Endothelial cell of umbilical vein (primary cell): ENCODE measurements around the gene ARHGAP42. TPM values are rescaled to one million over a fixed set of nuclear protein-coding genes. Genes with fewer than 3 reads are reported as not detected.

Experiments
- BruUV-seq: library from RNA; stranded (reverse); fragments of 400-500 nt; replicated peaks from 2 replicates; lab custom pipeline; 2021; lab: Mats Ljungman, UMichigan
- CTCF ChIA-PET: fragments of 300-600, 350-600 bp; sonication (Branson Sonifier 250); formaldehyde crosslinking; loops from one replicate; lab custom pipeline; 2021; ENCODE audit warnings: antibody characterized with exemption, inconsistent platforms; lab: Charles Lee
- POLR2A ChIA-PET: fragments of 300-600, 350-600 bp; sonication (Branson Sonifier 250); formaldehyde crosslinking; loops from one replicate; lab custom pipeline; 2021; ENCODE audit warnings: antibody characterized with exemption, inconsistent platforms; lab: Charles Lee
- DNase-seq: peaks from one replicate; pipeline ENCODE4 v3.0.0-alpha.2; 2011; ENCODE audit warnings: low read depth, low spot score
- FAIRE-seq: peaks from 2 replicates; lab custom pipeline; 2011; peaks lifted over from hg19 to GRCh38; lab: Jason Lieb, UNC
- H2AFZ ChIP-seq: 2 replicates; pipeline ENCODE4 v1.6.0; 2012; ENCODE audit warnings: low read depth, low read length, control low read depth, inconsistent platforms
- H3K27ac ChIP-seq: 2 replicates; pipeline ENCODE4 v1.5.1; 2011; ENCODE audit warnings: low read depth, mild to moderate bottlenecking, control low read depth, low read length, moderate library complexity; ENCODE audit not compliant: insufficient read depth
- H3K27me3 ChIP-seq, 2 experiments: 2 replicates each; pipeline versions ENCODE4 v1.6.0 to v1.6.1; 2011; ENCODE audit warnings: low read length in 2 of 2, mixed read lengths in 1 of 2; ENCODE audit not compliant: control insufficient read depth in 2 of 2, insufficient read depth in 2 of 2
- H3K36me3 ChIP-seq, 2 experiments: 2 replicates in 1 of 2; 3 replicates in 1 of 2; pipeline ENCODE4 v1.5.1; 2011; ENCODE audit warnings: low read length in 2 of 2, mild to moderate bottlenecking in 1 of 2, moderate library complexity in 1 of 2; ENCODE audit not compliant: control insufficient read depth in 2 of 2, insufficient read depth in 2 of 2; ENCODE audit errors: extremely low read depth in 1 of 2
- H3K4me1 ChIP-seq: 3 replicates; pipeline ENCODE4 v1.5.1; 2011; ENCODE audit warnings: mild to moderate bottlenecking, low read length; ENCODE audit not compliant: control insufficient read depth, insufficient read depth; ENCODE audit errors: extremely low read depth
- H3K4me2 ChIP-seq: 2 replicates; pipeline ENCODE4 v1.6.1; 2011; ENCODE audit warnings: low read length, control low read depth, mixed read lengths; ENCODE audit not compliant: insufficient read depth
- H3K4me3 ChIP-seq, 3 experiments: fragments of 200-600 bp in 1 of 3; sonication (generic), shearing (Covaris generic) in 1 of 3; replicated peaks in 1 of 3; 2 replicates each; pipeline ENCODE4 v1.5.1; 2011 to 2016; ENCODE audit warnings: control low read depth in 3 of 3, low read length in 3 of 3, mild to moderate bottlenecking in 2 of 3, inconsistent platforms in 1 of 3, low read depth in 1 of 3, moderate library complexity in 1 of 3; ENCODE audit not compliant: insufficient read depth in 1 of 3
- H3K79me2 ChIP-seq: 2 replicates; pipeline ENCODE4 v1.6.0; 2012; ENCODE audit warnings: low read length, inconsistent platforms; ENCODE audit not compliant: control insufficient read depth, insufficient read depth
- H3K9ac ChIP-seq: replicated peaks from 2 replicates; pipeline ENCODE3; 2011; ENCODE audit warnings: low read length, control low read depth; ENCODE audit not compliant: insufficient read depth; ENCODE audit errors: extremely low read depth
- H3K9me1 ChIP-seq: replicated peaks from 3 replicates; pipeline ENCODE4 v1.6.0; 2011; ENCODE audit warnings: mild to moderate bottlenecking, low read length; ENCODE audit not compliant: control insufficient read depth, insufficient read depth; ENCODE audit errors: extremely low read depth
- H3K9me3 ChIP-seq: replicated peaks from 2 replicates; pipeline ENCODE4 v1.5.1; 2012; ENCODE audit warnings: low read length, inconsistent platforms; ENCODE audit not compliant: control insufficient read depth, insufficient read depth
- H4K20me1 ChIP-seq: replicated peaks from 2 replicates; pipeline ENCODE3; 2011; ENCODE audit warnings: mild to moderate bottlenecking, low read length; ENCODE audit not compliant: control insufficient read depth, insufficient read depth; ENCODE audit errors: extremely low read depth
- CTCF ChIP-seq, 2 donors: IDR thresholded peaks; 1 replicate in 1 of 2; 2 replicates in 1 of 2; pipeline ENCODE4 v1.5.1; 2011; ENCODE audit warnings: low read length in 2 of 2, mild to moderate bottlenecking in 2 of 2, moderate library complexity in 2 of 2, control low read depth in 1 of 2, inconsistent platforms in 1 of 2, low read depth in 1 of 2; ENCODE audit not compliant: insufficient read depth in 1 of 2; ENCODE audit errors: extremely low read depth in 1 of 2
- EZH2 ChIP-seq: IDR thresholded peaks from 2 replicates; pipeline ENCODE4 v1.6.1; 2012; ENCODE audit warnings: borderline replicate concordance, low read depth, mild to moderate bottlenecking, moderate library complexity, low read length, inconsistent platforms; ENCODE audit not compliant: severe bottlenecking
- FOS ChIP-seq: IDR thresholded peaks from 2 replicates; pipeline ENCODE4 v1.6.1; 2011; ENCODE audit warnings: mild to moderate bottlenecking, low read length, moderate library complexity, borderline replicate concordance; ENCODE audit not compliant: insufficient read depth
- GATA2 ChIP-seq: IDR thresholded peaks from 2 replicates; pipeline ENCODE4 v1.7.0; 2011; ENCODE audit warnings: low read depth, mild to moderate bottlenecking, moderate library complexity, mixed read lengths, low read length; ENCODE audit not compliant: insufficient read length, insufficient read depth
- JUN ChIP-seq: IDR thresholded peaks from 2 replicates; pipeline ENCODE4 v1.6.1; 2011; ENCODE audit warnings: borderline replicate concordance, low read depth; ENCODE audit not compliant: insufficient read length, insufficient read depth
- MAX ChIP-seq: IDR thresholded peaks from 2 replicates; pipeline ENCODE4 v1.6.1; 2011; ENCODE audit not compliant: insufficient read depth, insufficient read length
- MYC ChIP-seq: IDR thresholded peaks from one replicate; pipeline ENCODE4 v1.6.1; 2011; ENCODE audit warnings: mild to moderate bottlenecking, low read depth, low read length
- POLR2A ChIP-seq: IDR thresholded peaks from 2 replicates; pipeline ENCODE4 v1.6.1; 2012; ENCODE audit warnings: low read depth, mild to moderate bottlenecking, control low read depth, low read length
- POLR2AphosphoS5 ChIP-seq: IDR thresholded peaks from 2 replicates; pipeline ENCODE4 v1.6.1; 2012; ENCODE audit warnings: low read depth, mild to moderate bottlenecking, control low read depth, low read length, moderate library complexity; ENCODE audit not compliant: insufficient read depth
- dilution Hi-C: fragments of 300-500 bp; cut with MboI; formaldehyde crosslinking; loops from one replicate; pipeline ENCODE4 v1.15.0; 2019; ENCODE audit warnings: low sequenced_read_pairs; ENCODE audit not compliant: extremely low pct_ligation_motif_present
- intact Hi-C: fragments of 100-400 bp; cut with micrococcal nuclease; formaldehyde crosslinking; loops from one replicate; pipeline ENCODE4 v1.10.0; 2022
- polyA plus RNA-seq, 4 experiments: library from polyadenylated mRNA; depleted of rRNA in 3 of 4; stranded (reverse) in 3 of 4; unstranded in 1 of 4; fragments of >200 nt; gene quantifications; 2 replicates each; pipeline versions ENCODE4 v1.2.1 to v1.2.3, GENCODE V29; 2011 to 2012; ENCODE audit warnings: missing spikeins in 1 of 4
- total RNA-seq: library from RNA; stranded (reverse); gene quantifications from 2 replicates; pipeline ENCODE4 v1.2.3, GENCODE V29; 2021

The ARHGAP42 gene
- total and polyA plus RNA-seq, 2 donors (not counting 3 experiments of a cell fraction or from before 2014, with no cell fraction given), result 1.8 to 2.4 TPM

- Histone ChIP-seq H3K9me3 (no peaks in the 10 kb centered on the region), H3K27me3 (no peaks in the 10 kb centered on the region), H3K27ac (no peak overlapping the region), H3K79me2 (no peaks in the 10 kb centered on the region), H3K4me2 (no peak overlapping the region), H4K20me1 (no peaks in the 10 kb centered on the region), H3K4me1 (no peaks in the 10 kb centered on the region), H3K4me3 (no peak overlapping the region), H3K9ac (no peak overlapping the region), H2AFZ (no peak overlapping the region), H3K9me1 (no peaks in the 10 kb centered on the region), H3K36me3 (no peaks in the 10 kb centered on the region)
- FAIRE-seq (no peak), DNase-seq (no peak)
- POLR2A ChIA-PET, result no interaction called here
- intact Hi-C loops, result no loop called here
- dilution Hi-C loops, result no loop called here
- BruUV-seq, result no TSS peak
- TF ChIP-seq JUN (no peak), FOS (no peak), POLR2AphosphoS5 (no peak), MYC (no peak), POLR2A (no peak), MAX (no peak), EZH2 (no peak), GATA2 (no peak), CTCF (IDR thresholded peaks at IDR 0.05; ENCODE audit: extremely low read depth in 1 of 2, insufficient read depth in 1 of 2, low read depth in 1 of 2, low read length in 2 of 2) (no peak)
- CTCF ChIA-PET, result interaction anchor here (1.0 kb wide), 1 partner anchor 93 kb away, joined by 3 read pairs; no protein-coding TSS in a partner anchor
Observed at GRCh38 chr11:100670140-100670539, 16.9 kb upstream of the ARHGAP42 start.
